Measurements from ENCODE around the gene NEURL1.
A peak's percentile ranks its signal among the peaks of the same experiment; 100 is the strongest.

Gene NEURL1

GRCh38 chr10:103571656-103571975 lies 78.1 kb downstream of the NEURL1 start:
- no peak overlapping the region for H3K4me3 ChIP-seq (ENCODE audit: low read depth, low read length)
- DNase-seq (ENCODE audit: low read depth), result no peak
- TF ChIP-seq, protein P1, sequence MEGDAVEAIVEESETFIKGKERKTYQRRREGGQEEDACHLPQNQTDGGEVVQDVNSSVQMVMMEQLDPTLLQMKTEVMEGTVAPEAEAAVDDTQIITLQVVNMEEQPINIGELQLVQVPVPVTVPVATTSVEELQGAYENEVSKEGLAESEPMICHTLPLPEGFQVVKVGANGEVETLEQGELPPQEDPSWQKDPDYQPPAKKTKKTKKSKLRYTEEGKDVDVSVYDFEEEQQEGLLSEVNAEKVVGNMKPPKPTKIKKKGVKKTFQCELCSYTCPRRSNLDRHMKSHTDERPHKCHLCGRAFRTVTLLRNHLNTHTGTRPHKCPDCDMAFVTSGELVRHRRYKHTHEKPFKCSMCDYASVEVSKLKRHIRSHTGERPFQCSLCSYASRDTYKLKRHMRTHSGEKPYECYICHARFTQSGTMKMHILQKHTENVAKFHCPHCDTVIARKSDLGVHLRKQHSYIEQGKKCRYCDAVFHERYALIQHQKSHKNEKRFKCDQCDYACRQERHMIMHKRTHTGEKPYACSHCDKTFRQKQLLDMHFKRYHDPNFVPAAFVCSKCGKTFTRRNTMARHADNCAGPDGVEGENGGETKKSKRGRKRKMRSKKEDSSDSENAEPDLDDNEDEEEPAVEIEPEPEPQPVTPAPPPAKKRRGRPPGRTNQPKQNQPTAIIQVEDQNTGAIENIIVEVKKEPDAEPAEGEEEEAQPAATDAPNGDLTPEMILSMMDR (IDR thresholded peaks at IDR 0.05; ENCODE audit: control insufficient read depth, extremely low read depth, insufficient read depth), result no peak

DNA sequence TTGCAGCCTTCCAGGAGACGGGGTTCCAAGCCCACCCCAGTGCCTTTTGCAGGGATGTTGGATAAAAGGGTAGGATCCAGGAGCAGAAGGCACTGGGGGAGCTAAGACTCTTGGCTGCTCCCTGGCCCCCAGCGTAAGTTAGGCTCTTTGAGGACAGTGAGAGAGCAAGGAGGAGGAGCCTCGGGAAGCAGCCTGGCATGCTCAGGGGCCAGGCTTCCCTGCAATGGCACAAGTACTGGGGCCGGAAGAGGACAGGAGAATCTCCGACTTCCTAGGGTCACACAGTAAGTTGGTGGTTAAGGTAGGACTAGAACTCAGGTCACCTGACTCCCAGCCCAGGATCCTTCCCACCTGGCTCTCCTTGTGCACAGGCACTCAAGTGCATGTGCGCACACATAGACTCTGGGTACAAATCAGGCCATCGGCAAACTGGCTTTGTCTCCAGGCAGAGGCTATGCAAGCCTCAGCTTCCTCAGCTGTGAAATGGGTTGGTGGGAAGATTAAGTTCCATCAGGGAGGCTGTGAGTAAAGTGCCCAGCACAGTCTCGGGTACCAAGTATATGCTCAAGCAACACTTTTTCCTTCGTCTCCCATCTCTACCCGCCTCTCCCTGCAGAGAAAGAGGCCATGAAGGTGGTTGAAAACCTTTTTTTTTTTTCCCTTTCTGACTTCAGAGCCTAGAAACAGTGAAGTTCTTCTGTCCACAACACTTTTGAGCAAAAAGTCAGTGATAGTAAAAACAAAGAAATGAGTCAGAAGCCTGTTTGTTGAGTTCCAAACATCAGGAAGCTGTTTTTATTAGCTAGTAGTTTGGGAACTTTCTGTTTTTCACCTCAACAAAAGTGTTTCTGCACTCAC lies 79.1 kb downstream of the NEURL1 start:
- no peak for DNase-seq (ENCODE audit: low read depth)
- TF ChIP-seq, protein P1 (IDR thresholded peaks at IDR 0.05; ENCODE audit: control insufficient read depth, extremely low read depth, insufficient read depth), result no peak
- H3K4me3 ChIP-seq (ENCODE audit: low read depth, low read length), result no peak overlapping the region

DNA sequence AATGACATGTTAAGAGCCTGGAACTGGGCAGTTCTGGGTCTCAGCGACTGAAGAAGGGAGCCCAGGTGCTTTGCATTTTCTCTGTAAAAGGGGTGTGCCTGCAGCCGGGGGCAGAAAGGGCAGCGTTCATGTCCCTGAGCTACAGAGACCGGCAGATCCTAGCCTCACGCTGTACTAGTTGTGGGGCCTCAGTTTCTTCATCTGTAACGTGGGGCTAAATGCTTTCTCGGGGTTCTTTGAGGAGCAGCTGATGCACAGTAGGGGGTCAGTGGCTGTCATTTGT lies 79.6 kb downstream of the NEURL1 start:
- no peak for DNase-seq (ENCODE audit: low read depth)
- TF ChIP-seq, protein P1 (IDR thresholded peaks at IDR 0.05; ENCODE audit: control insufficient read depth, extremely low read depth, insufficient read depth), result no peak
- no peak overlapping the region for H3K4me3 ChIP-seq (ENCODE audit: low read depth, low read length)

DNA sequence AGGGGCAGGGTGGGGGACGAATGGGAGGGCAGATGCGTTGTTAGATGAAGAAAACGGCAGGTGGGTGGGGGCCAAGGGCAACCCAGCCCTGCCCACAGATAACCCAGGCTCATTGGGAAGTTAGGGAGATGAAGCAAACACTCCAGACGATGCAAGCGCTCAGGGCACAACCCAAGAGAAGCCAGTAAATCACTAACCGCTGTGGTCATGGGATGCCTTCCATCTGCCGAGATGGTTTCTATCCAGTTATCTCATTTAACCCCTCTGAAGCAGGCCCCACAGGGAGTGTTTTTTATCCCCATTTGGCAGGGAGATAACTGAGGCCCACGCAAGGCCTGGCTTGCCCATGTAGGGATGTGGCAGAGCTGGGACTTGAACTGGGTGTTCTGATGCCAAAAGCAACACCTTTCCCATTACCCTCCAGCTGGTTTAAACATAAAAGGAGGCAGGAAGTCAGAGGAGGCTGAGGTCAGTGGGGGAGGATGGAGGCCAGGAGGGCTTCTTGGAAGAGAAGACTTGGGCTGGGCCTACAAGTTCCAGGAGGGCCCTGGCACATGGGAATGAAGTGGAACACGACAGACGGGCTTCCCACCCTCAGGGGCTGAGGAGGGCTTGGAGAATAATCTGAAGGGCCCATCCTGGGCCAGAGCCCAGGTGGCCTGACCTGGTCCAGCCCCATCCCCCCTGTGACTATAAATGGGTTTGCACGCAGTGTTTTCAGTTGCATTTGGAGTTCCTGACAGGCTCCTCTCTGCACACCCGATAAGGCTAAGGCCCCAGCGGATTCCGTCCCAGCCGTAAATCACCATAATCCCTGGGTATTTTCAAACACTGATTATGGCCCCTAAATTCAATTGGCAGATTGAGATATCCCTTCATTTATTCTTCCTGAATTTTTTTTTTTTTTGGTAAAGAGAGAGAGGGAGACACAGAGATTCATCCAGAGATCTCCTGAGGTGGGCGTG lies 80.9 kb downstream of the NEURL1 start:
- TF ChIP-seq, protein P1 (IDR thresholded peaks at IDR 0.05; ENCODE audit: control insufficient read depth, extremely low read depth, insufficient read depth), result no peak
- H3K4me3 ChIP-seq (ENCODE audit: low read depth, low read length), result no peak overlapping the region
- DNase-seq (ENCODE audit: low read depth), result no peak

GRCh38 chr10:103575416-103576075 lies 82.0 kb downstream of the NEURL1 start:
- TF ChIP-seq, protein P1 (IDR thresholded peaks at IDR 0.05; ENCODE audit: control insufficient read depth, extremely low read depth, insufficient read depth), result no peak
- no peak overlapping the region for H3K4me3 ChIP-seq (ENCODE audit: low read depth, low read length)
- peak; percentile 36 for DNase-seq (ENCODE audit: low read depth)

DNA sequence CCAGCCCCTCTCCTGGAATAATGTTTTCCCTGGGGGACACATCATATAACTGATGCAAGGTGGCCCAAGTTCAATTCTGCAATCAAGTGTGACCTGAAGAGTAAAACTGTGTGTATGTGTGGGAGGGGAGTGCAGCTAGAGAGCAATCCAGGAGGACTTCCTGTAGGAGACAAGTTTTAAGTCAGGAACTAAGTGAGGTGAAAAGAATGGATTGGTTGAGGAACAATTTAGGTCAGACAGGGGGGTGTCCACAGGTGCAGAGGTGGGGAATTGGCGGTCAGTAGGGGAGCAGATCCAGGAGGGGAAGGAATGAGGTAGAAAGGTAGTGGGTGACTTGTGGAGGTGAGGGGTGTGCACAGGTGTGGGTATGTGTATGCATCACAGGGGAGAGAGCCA lies 82.6 kb downstream of the NEURL1 start:
- no peak for DNase-seq (ENCODE audit: low read depth)
- TF ChIP-seq, protein P1 (IDR thresholded peaks at IDR 0.05; ENCODE audit: control insufficient read depth, extremely low read depth, insufficient read depth), result no peak
- H3K4me3 ChIP-seq (ENCODE audit: low read depth, low read length), result no peak overlapping the region

All from LNCaP clone FGC (cell line).